Inflammatory macrophage (primary cell): Measurements from ENCODE around the gene SEPTIN8.
"Not testable (repeated sequence)": the region's sequence is repeated elsewhere in the genome, so short reads cannot be mapped to it uniquely, and the experiment has no call there.

ENCODE experiments used
- DNase-seq, 2 donors: peaks; one replicate each; pipeline ENCODE4 v3.0.0-alpha.2; 2020 to 2022

SEPTIN8 gene

GRCh38 chr5:132812123-132812765, 35.2 kb upstream of the SEPTIN8 start:
- DNase-seq, result peak; percentile 47 to 58

- no peak for DNase-seq
Measured at GRCh38 chr5:132810605-132811004, 33.6 kb upstream of the SEPTIN8 start.

GRCh38 chr5:132808866-132809265, 31.8 kb upstream of the SEPTIN8 start:
- no peak for DNase-seq

DNA sequence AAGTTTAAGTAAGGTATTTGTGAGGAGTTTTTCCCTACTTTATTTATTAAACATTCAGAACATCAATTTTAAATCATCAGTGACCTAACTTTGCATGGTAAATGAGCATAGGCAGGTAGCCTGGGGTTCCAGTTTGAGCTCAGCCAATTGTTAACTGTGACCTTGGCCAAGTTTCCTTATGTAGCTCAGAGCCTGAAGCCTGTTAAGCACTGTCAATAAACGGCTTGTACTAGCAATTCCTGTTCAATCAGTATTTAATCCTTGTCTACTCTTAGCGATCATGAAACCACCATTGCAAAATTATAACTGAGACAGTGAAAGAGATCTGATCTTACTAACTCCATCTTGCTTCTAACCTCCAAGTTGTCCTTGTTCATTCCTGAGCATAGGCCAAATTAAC, 31.4 kb upstream of the SEPTIN8 start:
- no peak for DNase-seq

DNA sequence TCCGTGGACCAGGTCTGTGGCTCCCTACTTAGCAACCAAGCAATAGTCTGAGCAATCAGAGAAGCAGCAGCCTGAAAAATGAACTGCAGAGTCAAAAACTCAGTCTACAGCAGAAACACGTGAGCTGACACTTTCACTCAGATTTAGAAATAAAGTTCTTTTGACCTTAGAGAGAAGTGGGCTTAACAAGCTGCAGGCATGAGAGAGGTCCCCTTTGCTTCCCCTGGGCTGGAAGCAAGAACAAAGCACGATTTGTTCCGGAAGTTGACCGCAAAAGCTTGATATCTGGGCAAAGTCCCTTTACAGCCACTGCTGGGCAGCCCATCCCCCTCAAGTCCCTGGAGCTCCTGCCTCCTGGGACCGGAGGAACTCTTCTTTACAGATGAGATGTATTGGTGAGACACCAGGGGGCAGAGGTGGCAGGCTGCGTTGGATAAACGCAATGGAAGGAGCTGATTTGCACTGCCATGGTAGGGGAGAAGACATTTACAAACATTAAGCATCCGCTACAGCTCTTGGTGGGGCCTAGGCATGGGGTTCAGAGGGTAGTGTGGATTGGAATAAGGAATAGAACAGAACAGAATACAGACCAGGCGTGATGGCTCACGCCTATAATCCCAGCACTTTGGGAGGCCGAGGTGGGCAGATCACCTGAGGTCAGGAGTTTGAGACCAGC, 30.3 kb upstream of the SEPTIN8 start:
- no peak for DNase-seq

DNA sequence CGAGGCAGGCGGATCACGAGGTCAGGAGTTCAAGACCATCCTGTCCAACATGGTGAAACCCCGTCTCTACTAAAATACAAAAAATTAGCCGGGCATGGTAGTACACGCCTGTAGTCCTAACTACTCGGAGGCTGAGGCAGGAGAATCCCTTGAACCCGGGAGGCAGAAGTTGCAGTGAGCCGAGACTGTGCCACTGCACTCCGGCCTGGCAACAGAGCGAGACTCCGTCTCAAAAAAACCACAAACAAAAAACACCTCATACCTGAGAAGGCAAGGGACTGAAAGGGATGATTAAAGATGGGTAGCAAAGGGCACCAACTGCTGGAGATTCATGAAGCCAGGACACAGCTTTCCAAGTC, 29.7 kb upstream of the SEPTIN8 start:
- DNase-seq, result not testable (repeated sequence)

- DNase-seq, result not testable (repeated sequence)
Measured at GRCh38 chr5:132805872-132806271, 28.8 kb upstream of the SEPTIN8 start.

- not testable (repeated sequence) for DNase-seq
Measured at GRCh38 chr5:132804219-132804618, 27.2 kb upstream of the SEPTIN8 start.

DNA sequence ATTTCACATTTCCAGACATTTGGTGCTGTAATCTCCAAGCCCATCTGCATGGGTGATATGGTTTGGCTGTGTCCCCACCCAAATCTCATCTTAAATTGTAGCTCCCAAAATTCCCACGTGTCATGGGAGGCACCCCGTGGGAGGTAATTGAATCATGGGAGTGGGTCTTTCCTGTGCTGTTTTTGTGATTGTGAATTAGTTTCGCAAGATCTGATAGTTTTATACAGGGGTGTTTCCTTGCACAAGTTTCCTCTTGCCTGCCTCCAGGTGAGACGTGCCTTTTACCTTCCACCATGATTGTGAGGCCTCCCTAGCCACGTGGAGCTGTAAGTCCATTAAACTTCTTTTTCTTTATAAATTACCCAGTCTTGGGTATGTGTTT, 25.6 kb upstream of the SEPTIN8 start:
- DNase-seq, result not testable (repeated sequence)

DNA sequence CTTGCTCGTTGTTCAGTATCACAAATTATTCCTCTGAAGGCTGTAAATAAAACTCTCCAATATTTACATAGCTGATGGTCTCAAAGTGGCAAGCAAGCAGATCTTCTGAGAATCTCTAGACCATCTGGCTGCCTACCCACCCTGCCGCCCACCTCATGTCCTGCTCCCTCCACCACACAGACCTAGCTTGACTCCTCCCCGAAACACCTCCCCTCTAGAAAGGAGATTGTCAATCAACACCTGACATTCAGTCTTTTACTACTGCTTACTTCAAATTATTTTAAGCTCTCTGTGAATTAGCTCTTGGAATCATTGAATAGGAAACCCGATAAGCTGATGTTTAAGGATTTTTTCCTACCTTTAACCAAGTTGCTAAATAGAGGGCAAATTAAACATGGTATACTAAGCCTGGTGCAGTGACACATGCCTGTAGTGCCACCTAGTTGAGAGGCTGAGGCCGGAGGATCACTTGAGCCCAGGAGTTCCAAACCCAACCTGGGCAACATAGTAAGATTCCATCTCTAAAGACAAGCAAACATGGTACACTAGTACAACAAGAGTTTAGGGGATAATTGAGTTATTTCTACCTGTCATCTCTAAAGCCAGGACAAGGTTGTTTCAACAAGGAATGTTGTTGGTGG, 25.1 kb upstream of the SEPTIN8 start:
- no peak for DNase-seq

GRCh38 chr5:132800545-132800944, 23.5 kb upstream of the SEPTIN8 start:
- no peak for DNase-seq

DNA sequence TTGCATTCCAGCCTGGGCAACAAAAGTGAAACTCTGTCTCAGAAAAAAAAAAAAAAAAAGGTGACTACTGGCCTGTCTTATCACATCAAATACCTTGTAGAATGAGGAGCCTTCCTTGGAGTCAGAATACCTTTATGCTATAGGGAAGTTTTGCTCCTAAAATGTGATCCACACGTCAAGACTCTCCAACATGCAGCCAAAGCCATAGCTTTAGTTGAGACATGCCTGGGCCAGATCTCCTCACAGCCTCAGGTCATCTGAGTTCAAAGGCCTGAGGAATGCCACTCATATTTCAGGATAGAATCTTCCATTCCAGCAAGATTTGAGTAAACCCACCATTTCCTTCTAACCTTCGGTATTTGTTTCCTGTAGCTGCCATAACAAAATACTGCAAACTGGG, 22.4 kb upstream of the SEPTIN8 start:
- no peak for DNase-seq

DNA sequence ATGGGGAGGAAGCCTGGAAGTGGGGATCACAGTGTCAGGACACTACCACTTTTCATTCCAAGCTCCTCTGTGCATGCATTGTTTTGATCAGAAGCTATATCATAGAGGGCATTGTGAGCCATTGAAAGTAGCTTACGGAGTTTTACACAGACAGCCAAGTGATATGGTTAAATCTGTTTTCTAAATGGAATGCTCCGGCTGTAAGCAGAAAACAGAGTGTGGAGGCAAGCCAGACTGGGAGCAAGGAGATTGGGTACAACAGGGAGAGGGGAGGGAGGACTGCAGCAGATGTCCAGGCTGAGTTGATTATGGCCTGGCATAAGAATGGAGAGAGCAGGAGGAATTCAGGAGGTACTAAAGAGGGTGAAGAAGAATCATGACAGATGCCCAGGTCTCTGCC, 20.6 kb upstream of the SEPTIN8 start:
- no peak for DNase-seq

DNA sequence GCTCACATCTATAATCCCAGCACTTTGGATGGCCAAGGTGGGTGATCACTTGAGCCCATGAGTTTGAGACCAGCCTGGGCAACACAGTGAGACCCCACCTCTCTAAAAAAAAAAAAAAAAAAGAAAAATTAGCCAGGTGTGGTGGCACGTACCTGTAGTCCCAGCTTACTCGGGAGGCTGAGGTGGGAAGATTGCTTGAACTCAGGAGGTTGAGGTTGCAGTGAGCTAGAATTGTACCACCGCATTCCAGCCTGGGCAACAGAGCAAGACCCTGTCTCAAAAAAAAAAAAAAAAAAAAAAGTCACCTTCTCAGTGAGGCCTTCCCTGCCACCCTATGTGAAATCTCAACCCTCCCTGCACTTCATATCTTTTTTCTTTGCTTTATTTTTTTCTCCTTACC, 14.0 kb upstream of the SEPTIN8 start:
- no peak for DNase-seq

DNA sequence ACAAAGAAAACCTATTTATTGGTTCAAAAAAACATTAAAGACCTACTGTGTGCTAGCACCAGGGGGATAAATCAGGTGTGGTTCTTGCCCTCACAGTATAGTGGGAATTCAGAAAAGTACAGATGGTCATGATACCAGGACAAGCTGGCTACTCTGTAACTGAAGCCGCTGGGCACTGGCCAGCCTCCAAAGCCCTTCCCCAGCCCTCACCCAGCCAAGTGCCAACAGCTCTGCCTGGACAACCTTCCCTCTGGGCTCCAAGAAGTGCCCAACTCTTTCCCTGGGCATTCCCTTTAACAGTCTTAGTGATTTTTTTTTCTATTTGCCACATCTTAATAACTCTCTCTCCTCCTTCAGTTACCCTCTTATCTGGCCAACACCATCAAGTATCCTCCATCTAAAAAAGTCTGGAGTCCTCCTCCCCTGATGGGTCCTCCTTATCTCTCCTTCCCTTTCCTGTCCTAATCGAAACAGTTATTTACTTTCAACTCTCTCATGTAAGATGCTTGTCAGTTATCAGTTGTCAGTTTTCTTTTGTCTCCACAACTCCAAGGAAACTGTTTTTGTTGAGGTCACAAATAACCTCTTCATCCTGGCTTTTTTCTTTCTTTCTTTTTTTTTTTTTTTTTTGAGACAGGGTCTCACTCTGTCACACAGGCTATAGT, 13.3 kb upstream of the SEPTIN8 start:
- no peak for DNase-seq

DNA sequence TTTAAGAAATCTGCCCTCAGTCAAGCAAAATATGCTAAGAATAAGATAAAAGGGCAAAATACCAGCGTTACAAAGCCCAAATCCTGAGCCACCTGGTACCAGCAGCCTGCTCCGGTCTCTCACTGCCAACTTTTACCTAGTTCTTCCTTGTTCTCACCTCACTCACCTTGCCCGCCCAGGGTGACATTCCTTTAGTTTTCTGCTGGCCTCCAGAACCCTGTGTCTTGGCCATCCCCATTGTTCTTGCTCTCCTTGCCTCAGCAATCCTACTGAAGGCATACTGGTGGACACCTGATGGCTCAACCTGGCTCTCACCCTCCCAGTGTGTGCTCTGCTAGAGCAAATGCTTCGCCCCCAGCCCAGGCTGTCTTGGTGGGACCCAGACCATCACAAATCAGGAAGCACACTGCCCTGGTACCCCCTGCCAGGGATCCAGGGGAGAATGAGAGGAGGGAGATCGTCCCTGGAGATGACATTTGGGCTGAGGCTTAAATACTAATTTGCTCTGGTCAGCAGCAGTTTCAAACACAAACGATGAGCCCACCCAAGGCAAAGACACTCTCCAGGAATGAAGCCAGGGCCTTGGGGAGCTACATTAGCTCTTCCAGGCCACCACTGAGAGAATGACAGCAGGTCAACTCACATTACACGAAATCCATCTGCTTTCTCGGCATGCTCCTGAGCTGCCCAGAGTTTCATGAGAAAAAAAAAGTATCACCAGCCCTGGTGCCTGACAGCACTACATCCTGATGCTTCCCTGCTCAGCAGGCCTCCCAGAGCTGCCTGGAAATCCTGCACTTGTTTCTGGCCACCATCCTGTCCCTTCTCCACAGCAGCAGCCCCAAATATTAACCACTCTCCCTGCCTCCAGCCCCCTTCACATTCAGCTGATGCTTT, 12.2 kb upstream of the SEPTIN8 start:
- DNase-seq, result no peak

DNA sequence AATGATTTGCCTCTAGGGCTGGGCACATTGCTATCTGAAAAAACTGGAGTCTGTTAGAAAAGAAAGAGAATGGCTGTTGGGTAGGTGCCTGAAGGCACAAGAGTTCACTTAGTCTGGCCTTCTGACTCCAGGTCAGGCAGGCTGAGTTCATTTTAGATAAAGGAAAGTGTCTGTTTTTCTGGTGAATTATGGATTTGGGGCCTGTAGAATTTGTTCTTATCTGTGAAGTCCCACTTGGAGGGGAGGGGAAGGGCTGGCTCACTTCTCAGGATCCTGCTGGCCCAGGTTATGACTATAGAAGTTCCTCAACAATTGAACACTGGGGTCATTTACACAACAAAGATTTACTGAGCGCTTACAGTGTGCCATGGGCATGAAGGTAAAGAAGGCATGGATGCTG, 11.5 kb upstream of the SEPTIN8 start:
- no peak for DNase-seq

DNA sequence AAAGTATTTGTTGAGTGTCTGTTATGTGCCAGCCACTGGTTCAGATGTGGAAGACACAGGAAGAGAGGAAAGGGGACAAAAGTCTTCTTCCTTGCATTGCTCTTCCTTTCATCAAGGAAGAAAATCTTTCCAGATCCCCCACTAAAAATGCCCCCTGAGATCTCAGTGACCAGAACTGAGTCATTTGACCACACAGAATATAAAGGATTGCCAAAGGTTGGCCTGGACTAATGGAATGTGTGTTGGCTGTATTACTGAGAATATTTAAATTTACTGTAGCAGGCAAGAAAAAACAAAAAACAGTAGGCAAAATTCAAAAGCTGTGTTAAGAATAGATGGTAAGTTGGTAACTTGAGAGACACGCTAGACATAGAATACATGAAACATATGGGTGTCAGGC, 10.0 kb upstream of the SEPTIN8 start:
- DNase-seq, result no peak

DNA sequence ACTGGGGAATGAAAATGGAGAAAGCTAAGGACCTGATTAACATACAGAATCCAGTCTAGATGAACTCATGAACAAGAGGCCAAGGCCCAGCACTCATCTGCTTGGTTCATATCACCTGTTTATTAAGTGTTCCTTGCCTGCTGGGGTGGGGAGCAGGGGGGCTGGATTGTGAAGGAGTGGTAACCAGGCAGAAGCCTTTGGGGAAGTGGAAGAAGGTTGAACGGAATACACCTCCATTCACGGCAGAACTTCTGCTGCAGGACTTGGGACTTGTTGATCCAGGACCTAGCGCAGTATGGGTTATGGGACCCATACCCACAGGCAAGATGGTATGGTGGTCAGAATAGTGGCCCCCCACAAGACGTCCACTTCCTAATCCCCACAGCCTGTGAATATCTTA, 8.8 kb upstream of the SEPTIN8 start:
- no peak for DNase-seq

GRCh38 chr5:132785365-132785764, 8.3 kb upstream of the SEPTIN8 start:
- DNase-seq, result no peak

GRCh38 chr5:132782101-132782500, 5.1 kb upstream of the SEPTIN8 start:
- peak; percentile 57 to 67 for DNase-seq

- DNase-seq, result no peak
Measured at GRCh38 chr5:132781029-132781428, 4.0 kb upstream of the SEPTIN8 start.

- no peak for DNase-seq
Measured at GRCh38 chr5:132780577-132780976, 3.5 kb upstream of the SEPTIN8 start.
